K562 (cell line): Measurements from ENCODE around the gene REEP6. TPM values are rescaled to one million over a fixed set of nuclear protein-coding genes. Genes with fewer than 3 reads are reported as not detected.

Experiments
- ATAC-seq: fragments of 200-7000 bp; cut with Tn5 transposase; 3 replicates; pipeline ENCODE4 v1.9.1; 2020; ENCODE audit warnings: moderate library complexity
- BruUV-seq: library from RNA; stranded (reverse); fragments of 400-500 nt; replicated peaks from 2 replicates; lab custom pipeline; 2021; lab: Mats Ljungman, UMichigan
- CTCF ChIA-PET: fragments of 300-600 bp; formaldehyde crosslinking; extraction: SDS; loops from one replicate; lab custom pipeline; 2021; ENCODE audit warnings: low intra/inter-chr PET ratio; lab: Yijun Ruan, JAX
- POLR2A ChIA-PET: fragments of 300-600, 350-650 bp; sonication (Branson Sonifier 250); formaldehyde crosslinking; extraction: SDS; loops from one replicate; lab custom pipeline; 2021; ENCODE audit warnings: antibody characterized with exemption, inconsistent platforms; lab: Yijun Ruan, JAX
- DNase-seq, 4 experiments: peaks; one replicate each; pipeline versions ENCODE4 v3.0.0 to v3.0.0-alpha.2; 2011 to 2018; ENCODE audit warnings: low spot score in 3 of 4, mixed read lengths in 3 of 4; ENCODE audit errors: extremely low read depth in 1 of 4
- FAIRE-seq: peaks from 2 replicates; lab custom pipeline; 2011; peaks lifted over from hg19 to GRCh38; lab: Jason Lieb, UNC
- H2AFZ ChIP-seq: 2 replicates; pipeline ENCODE4 v1.6.0; 2011; ENCODE audit warnings: low read depth, low read length, control low read depth, inconsistent platforms
- H3K27ac ChIP-seq: fragments of 200-600 bp; 3 replicates; pipeline ENCODE4 v1.8.0; 2011; ENCODE audit warnings: low read depth, mild to moderate bottlenecking, control low read depth, inconsistent platforms, low read length, moderate library complexity, mixed read lengths; ENCODE audit errors: extremely low read depth
- H3K27me3 ChIP-seq, 2 experiments: fragments of 300-600 bp in 1 of 2; 2 replicates in 1 of 2; 3 replicates in 1 of 2; pipeline versions ENCODE4 v1.6.0 to v1.8.0; 2011; ENCODE audit warnings: inconsistent platforms in 2 of 2, low read length in 2 of 2, mild to moderate bottlenecking in 1 of 2, mixed read lengths in 1 of 2, moderate library complexity in 1 of 2; ENCODE audit not compliant: control insufficient read depth in 2 of 2, insufficient read depth in 2 of 2
- H3K36me3 ChIP-seq: fragments of 300-600 bp; 3 replicates; pipeline ENCODE4 v1.8.0; 2011; ENCODE audit warnings: mild to moderate bottlenecking, low read length, inconsistent platforms; ENCODE audit not compliant: control insufficient read depth, insufficient read depth
- H3K4me1 ChIP-seq, 2 experiments: fragments of 200-600 bp in 1 of 2; replicated peaks in 1 of 2; 2 replicates in 1 of 2; 3 replicates in 1 of 2; pipeline versions ENCODE4 v1.5.1 to v1.8.0; 2011; ENCODE audit warnings: inconsistent platforms in 2 of 2, low read length in 2 of 2, mild to moderate bottlenecking in 1 of 2, mixed read lengths in 1 of 2, moderate library complexity in 1 of 2; ENCODE audit not compliant: control insufficient read depth in 2 of 2, insufficient read depth in 2 of 2
- H3K4me2 ChIP-seq: 2 replicates; pipeline ENCODE4 v1.6.1; 2011; ENCODE audit warnings: low read length, control low read depth, inconsistent platforms, mixed read lengths; ENCODE audit not compliant: insufficient read depth
- H3K4me3 ChIP-seq: fragments of 200-600 bp; sonication (generic), shearing (Covaris generic); 2 replicates; pipeline ENCODE4 v1.5.1; 2016; ENCODE audit warnings: control low read depth, inconsistent platforms
- H3K79me2 ChIP-seq: fragments of 200-600 bp; 3 replicates; pipeline ENCODE4 v1.8.0; 2011; ENCODE audit warnings: low read length, inconsistent platforms; ENCODE audit not compliant: control insufficient read depth, insufficient read depth
- H3K9ac ChIP-seq, 2 experiments: 2 replicates each; pipeline versions ENCODE4 v1.6.0 to v1.6.1; 2011; ENCODE audit warnings: low read depth in 2 of 2, low read length in 2 of 2, control low read depth in 1 of 2, inconsistent platforms in 1 of 2, mild to moderate bottlenecking in 1 of 2, mixed read lengths in 1 of 2; ENCODE audit not compliant: insufficient read depth in 1 of 2
- H3K9me1 ChIP-seq: one replicate; pipeline ENCODE4 v1.6.0; 2011; ENCODE audit warnings: inconsistent platforms, mild to moderate bottlenecking, low read length, moderate library complexity; ENCODE audit not compliant: control insufficient read depth, insufficient read depth
- H3K9me3 ChIP-seq: replicated peaks from 2 replicates; pipeline ENCODE4 v1.5.1; 2011; ENCODE audit warnings: low read depth, low read length, inconsistent platforms; ENCODE audit not compliant: control insufficient read depth, insufficient read depth
- H4K20me1 ChIP-seq: replicated peaks from 2 replicates; pipeline ENCODE4 v1.6.1; 2011; ENCODE audit warnings: low read length, inconsistent platforms, mixed read lengths; ENCODE audit not compliant: control insufficient read depth, insufficient read depth
- CC2D1A ChIP-seq: fragments of 450-650 bp; IDR thresholded peaks from 2 replicates; pipeline ENCODE4 v1.6.1; 2017; ENCODE audit warnings: mild to moderate bottlenecking
- CREB3L1 ChIP-seq: fragments of 450-650 bp; IDR thresholded peaks from 2 replicates; pipeline ENCODE4 v1.6.1; 2014; ENCODE audit warnings: low read depth, mild to moderate bottlenecking, moderate library complexity, borderline replicate concordance
- ELK3 ChIP-seq: fragments of 450-650 bp; formaldehyde crosslinking; IDR thresholded peaks from 2 replicates; pipeline ENCODE4 v1.4.0; 2020; ENCODE audit warnings: mild to moderate bottlenecking
- FOXP4 ChIP-seq: sonication (generic); formaldehyde crosslinking; IDR thresholded peaks from 2 replicates; pipeline ENCODE4 v1.8.0; 2022; ENCODE audit warnings: mild to moderate bottlenecking, missing genetic modification reagents, borderline replicate concordance
- GTF2E2 ChIP-seq: fragments of 200-800 bp; sonication (Bioruptor generic); IDR thresholded peaks from 2 replicates; pipeline ENCODE4 v1.6.1; 2016; ENCODE audit warnings: missing genetic modification characterization, missing compliant biosample characterization
- HNRNPK ChIP-seq: fragments of 200-400 bp; formaldehyde crosslinking; IDR thresholded peaks from one replicate; pipeline ENCODE4 v1.6.1; 2018; ENCODE audit warnings: mild to moderate bottlenecking, low read depth, low read length; ENCODE audit not compliant: poor library complexity, severe bottlenecking
- LARP7 ChIP-seq: fragments of 450-650 bp; IDR thresholded peaks from 2 replicates; pipeline ENCODE4 v1.6.1; 2016
- NFYB ChIP-seq: IDR thresholded peaks from 2 replicates; pipeline ENCODE4 v1.6.1; 2011; ENCODE audit warnings: mild to moderate bottlenecking, moderate library complexity; ENCODE audit not compliant: insufficient read length; ENCODE audit errors: extremely low read depth
- POLR2G ChIP-seq: fragments of 200-400 bp; formaldehyde crosslinking; IDR thresholded peaks from 2 replicates; pipeline ENCODE4 v1.6.1; 2017; ENCODE audit warnings: low read depth, mild to moderate bottlenecking, antibody characterized with exemption, low read length, moderate library complexity
- RBFOX2 ChIP-seq: fragments of 200-400 bp; formaldehyde crosslinking; IDR thresholded peaks from 2 replicates; pipeline ENCODE4 v1.6.1; 2017; ENCODE audit warnings: low read depth, mild to moderate bottlenecking, low read length, moderate library complexity
- ZBTB2 ChIP-seq: fragments of 450-650 bp; IDR thresholded peaks from 2 replicates; pipeline ENCODE4 v1.6.1; 2016; ENCODE audit warnings: antibody characterized with exemption
- WGBS: fragments of 100-300 bp; shearing (Covaris generic); methylation state at CpG from one replicate; pipeline ENCODE4 v1.1.6; 2016; ENCODE audit warnings: low coverage, mixed read lengths; ENCODE audit not compliant: insufficient coverage; ENCODE audit errors: missing lambda C conversion rate; 5-methylcytosine and 5-hydroxymethylcytosine counted together
- in situ Hi-C: fragments of 300-500 bp; cut with MboI; formaldehyde crosslinking; loops from 4 replicates; pipeline ENCODE4 v1.15.0; 2018; ENCODE audit warnings: inconsistent platforms, mixed read lengths
- intact Hi-C: fragments of 100-400 bp; cut with micrococcal nuclease; formaldehyde crosslinking; loops from 2 replicates; pipeline ENCODE4 v1.14.2; 2022
- polyA plus RNA-seq, 8 experiments: library from polyadenylated mRNA; depleted of rRNA in 4 of 8; stranded (reverse) in 5 of 8; unstranded in 3 of 8; fragments of >200 nt; fragmentation: Nextera tagmentation in 2 of 8; fragmentation: Illumina TruSeq in 1 of 8; extraction: Ambion mirVana in 2 of 8; extraction: Trizol in 1 of 8; gene quantifications; 2 replicates each; pipeline versions ENCODE4 v1.2.1 to v1.2.3, GENCODE V29; 2011 to 2014; ENCODE audit warnings: inconsistent platforms in 1 of 8, missing spikeins in 1 of 8
- total RNA-seq, 7 experiments: library from RNA; depleted of rRNA in 6 of 7; stranded (reverse); fragments of >200 nt in 6 of 7; fragmentation: Illumina TruSeq in 2 of 7; extraction: Trizol in 2 of 7; gene quantifications; 2 replicates each; pipeline versions ENCODE4 v1.2.1 to v1.2.3, GENCODE V29; 2011 to 2021; ENCODE audit warnings: low replicate concordance in 1 of 7

The REEP6 gene
- total and polyA plus RNA-seq, 9 of the 15 experiments (the other 6 are each of a cell fraction or from before 2014, with no cell fraction given) = 1.2 to 64.2 (median 12.7) TPM

DNA sequence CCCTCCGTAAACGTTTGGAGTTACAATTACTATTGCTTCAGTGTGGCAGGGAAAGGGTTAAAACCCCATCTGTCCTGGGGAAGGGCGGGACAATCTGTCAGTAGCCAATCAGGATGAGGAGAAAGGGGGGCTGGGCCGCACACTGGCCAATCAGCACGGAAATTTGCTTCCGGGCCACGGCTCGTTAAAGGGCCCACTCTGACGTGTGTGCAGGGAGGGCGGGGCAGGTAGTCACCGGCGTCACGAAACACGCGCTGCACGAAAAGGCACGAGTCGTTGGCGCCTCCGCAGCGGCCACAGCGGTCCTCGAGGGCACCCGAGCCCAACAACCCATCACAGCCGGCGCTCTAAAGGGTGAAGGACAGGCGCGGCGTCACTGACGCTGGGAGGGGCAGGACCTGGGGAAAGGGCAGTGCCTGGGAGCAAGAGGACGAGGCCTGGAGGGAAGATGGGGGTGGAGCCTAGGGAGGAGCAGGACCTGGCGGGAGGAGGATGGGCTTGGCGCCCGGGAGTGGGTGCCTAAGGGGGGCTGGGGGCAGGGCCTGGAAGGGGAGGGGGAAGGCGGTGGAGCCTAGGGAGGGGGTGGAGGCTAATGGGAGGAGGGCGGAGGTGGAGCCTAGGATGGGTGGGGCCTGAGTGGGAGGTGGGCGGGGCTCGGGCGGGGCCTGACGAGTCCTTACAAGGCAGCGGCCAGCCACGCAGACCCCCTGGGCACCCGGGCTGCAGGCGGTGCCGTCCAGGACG, 17.0 kb downstream of the REEP6 start:
- Histone ChIP-seq H3K9ac (peak overlapping the region; percentile 77 to 91), H3K4me3 (peak overlapping the region; percentile 58), H3K9me3 (no peaks in the 10 kb centered on the region), H3K4me1 (peaks cover 12 to 69% of the 10 kb centered on the region in 2 experiments), H3K9me1 (no peaks in the 10 kb centered on the region), H3K36me3 (peaks cover 14% of the 10 kb centered on the region; the same call in 2 of the 3 replicates), H4K20me1 (no peaks in the 10 kb centered on the region), H3K27me3 (no peaks in the 10 kb centered on the region), H3K4me2 (peak overlapping the region; percentile 96), H2AFZ (peak overlapping the region; percentile 94), H3K79me2 (peaks cover 11% of the 10 kb centered on the region; the same call in 2 of the 3 replicates), H3K27ac (peak overlapping the region; percentile 90)
- ChIA-PET POLR2A (interaction anchor here (0.6 to 1.0 kb wide), 2 partner anchors 102 to 238 kb away, joined by 3 read pairs; partner anchors contain the start of gene CIRBP), CTCF (no interaction called here)
- in situ Hi-C loops (loop anchor here (5.0 kb wide), 1 partner anchor 51 kb away; no protein-coding TSS in a partner anchor), intact Hi-C loops (no loop called here)
- WGBS = under 1% methylated on average over 24 of the region's 46 CpGs
- ATAC-seq (peak; percentile 90), DNase-seq (peak; percentile 97 to 100 (median 98)), FAIRE-seq (peak; percentile 100)
- no TSS peak for BruUV-seq
- TF ChIP-seq RBFOX2 = peak; percentile 73
- TF ChIP-seq FOXP4 (CRISPR knock-in tag) = no peak
- TF ChIP-seq LARP7 = no peak
- TF ChIP-seq ELK3 (CRISPR knock-in tag) = no peak
- no peak for TF ChIP-seq HNRNPK
- TF ChIP-seq POLR2G = peak; percentile 76
- peak; percentile 82; the same call in 1 of the 2 replicates for TF ChIP-seq ZBTB2
- TF ChIP-seq GTF2E2 (tag) = no peak
- TF ChIP-seq NFYB = peak; percentile 99
- TF ChIP-seq CREB3L1 = peak; percentile 78
- TF ChIP-seq CC2D1A = no peak
